ENCODE data around the gene TMTC1. TPM values are rescaled to one million over a fixed set of nuclear protein-coding genes. Genes with fewer than 3 reads are reported as not detected.

TMTC1 gene
- total and polyA plus RNA-seq, 4 donors: 20.5 to 87.6 (median 34.5) TPM

DNA sequence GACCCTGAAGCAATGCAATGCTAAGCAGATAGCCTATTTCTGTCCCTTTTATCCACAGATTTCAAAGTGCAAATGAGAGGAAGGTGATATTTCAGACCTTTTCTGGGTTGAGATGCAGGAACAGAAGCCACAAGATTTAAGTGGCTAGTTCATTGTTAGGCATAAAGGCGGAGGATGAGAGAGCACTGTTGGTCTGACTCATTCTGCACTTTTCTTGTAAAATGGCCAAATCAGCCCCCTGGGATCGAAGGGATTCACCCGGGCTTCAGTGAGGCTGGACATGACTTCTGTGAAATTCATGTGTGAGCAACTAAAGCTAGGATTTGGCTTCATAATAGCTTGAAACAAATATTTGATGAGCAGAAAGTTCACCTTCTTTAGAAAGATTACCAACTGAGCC lies 184.4 kb downstream of the TMTC1 start:
- Histone ChIP-seq H3K27ac (ENCODE audit: low read depth, low read length) (no peak overlapping the region), H3K36me3 (ENCODE audit: control insufficient read depth, insufficient read depth, low read length) (no peaks in the 10 kb centered on the region), H3K4me3 (ENCODE audit: low read depth, low read length) (no peak overlapping the region), H3K27me3 (ENCODE audit: control insufficient read depth, insufficient read depth, low read length) (no peaks in the 10 kb centered on the region), H3K9me3 (ENCODE audit: control insufficient read depth, insufficient read depth, low read length) (no peaks in the 10 kb centered on the region), H3K4me1 (ENCODE audit: control insufficient read depth, insufficient read depth, low read length) (no peaks in the 10 kb centered on the region)
- 62% methylated on average over 2 of the region's 3 CpGs for WGBS (ENCODE audit: insufficient coverage)
- no peak for DNase-seq (ENCODE audit: low read depth in 4 of 6, low spot score in 6 of 6)

GRCh38 chr12:29595071-29595755 lies 188.5 kb downstream of the TMTC1 start:
- Histone ChIP-seq H3K4me1 (ENCODE audit: control insufficient read depth, insufficient read depth, low read length) (no peaks in the 10 kb centered on the region), H3K9me3 (ENCODE audit: control insufficient read depth, insufficient read depth, low read length) (no peaks in the 10 kb centered on the region), H3K27me3 (ENCODE audit: control insufficient read depth, insufficient read depth, low read length) (no peaks in the 10 kb centered on the region), H3K36me3 (ENCODE audit: control insufficient read depth, insufficient read depth, low read length) (no peaks in the 10 kb centered on the region), H3K4me3 (ENCODE audit: low read depth, low read length) (no peak overlapping the region), H3K27ac (ENCODE audit: low read depth, low read length) (no peak overlapping the region)
- WGBS (ENCODE audit: insufficient coverage): no CpG with 5 or more reads among the region's 1 CpG
- no peak for DNase-seq (ENCODE audit: low read depth in 4 of 6, low spot score in 6 of 6)

DNA sequence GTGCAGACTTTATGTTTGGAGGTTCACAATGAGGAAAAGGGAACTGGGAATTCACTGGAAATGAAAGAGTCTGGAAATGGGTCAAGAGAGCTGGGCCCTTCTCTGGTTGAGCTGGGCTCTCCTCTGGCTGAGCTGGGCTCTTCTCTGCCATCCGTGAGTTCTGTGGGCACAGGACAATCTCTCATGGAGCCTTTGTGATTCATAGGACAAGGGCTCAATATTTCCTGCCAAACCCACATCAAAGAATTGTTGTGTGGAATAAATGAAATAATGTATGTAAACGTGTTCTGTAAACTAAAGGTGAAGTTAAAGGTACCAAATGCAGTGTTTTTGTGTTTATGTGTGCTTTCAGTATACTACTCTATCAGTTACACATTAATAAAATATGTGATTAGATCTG lies 190.7 kb downstream of the TMTC1 start:
- Histone ChIP-seq H3K27ac (ENCODE audit: low read depth, low read length) (no peak overlapping the region), H3K4me3 (ENCODE audit: low read depth, low read length) (no peak overlapping the region), H3K4me1 (ENCODE audit: control insufficient read depth, insufficient read depth, low read length) (no peaks in the 10 kb centered on the region), H3K36me3 (ENCODE audit: control insufficient read depth, insufficient read depth, low read length) (no peaks in the 10 kb centered on the region), H3K9me3 (ENCODE audit: control insufficient read depth, insufficient read depth, low read length) (no peaks in the 10 kb centered on the region), H3K27me3 (ENCODE audit: control insufficient read depth, insufficient read depth, low read length) (no peaks in the 10 kb centered on the region)
- WGBS (ENCODE audit: insufficient coverage): 88% methylated on average over 1 of the region's 2 CpGs
- DNase-seq (ENCODE audit: low read depth in 4 of 6, low spot score in 6 of 6): no peak

GRCh38 chr12:29591140-29592020 lies 192.4 kb downstream of the TMTC1 start:
- Histone ChIP-seq H3K36me3 (ENCODE audit: control insufficient read depth, insufficient read depth, low read length) (no peaks in the 10 kb centered on the region), H3K4me3 (ENCODE audit: low read depth, low read length) (no peak overlapping the region), H3K4me1 (ENCODE audit: control insufficient read depth, insufficient read depth, low read length) (no peaks in the 10 kb centered on the region), H3K9me3 (ENCODE audit: control insufficient read depth, insufficient read depth, low read length) (no peaks in the 10 kb centered on the region), H3K27ac (ENCODE audit: low read depth, low read length) (no peak overlapping the region), H3K27me3 (ENCODE audit: control insufficient read depth, insufficient read depth, low read length) (no peaks in the 10 kb centered on the region)
- 56% methylated on average over 4 of the region's 11 CpGs for WGBS (ENCODE audit: insufficient coverage)
- peak in 2 of 6 donors; percentile 24 to 55 for DNase-seq (ENCODE audit: low read depth in 4 of 6, low spot score in 6 of 6)

DNA sequence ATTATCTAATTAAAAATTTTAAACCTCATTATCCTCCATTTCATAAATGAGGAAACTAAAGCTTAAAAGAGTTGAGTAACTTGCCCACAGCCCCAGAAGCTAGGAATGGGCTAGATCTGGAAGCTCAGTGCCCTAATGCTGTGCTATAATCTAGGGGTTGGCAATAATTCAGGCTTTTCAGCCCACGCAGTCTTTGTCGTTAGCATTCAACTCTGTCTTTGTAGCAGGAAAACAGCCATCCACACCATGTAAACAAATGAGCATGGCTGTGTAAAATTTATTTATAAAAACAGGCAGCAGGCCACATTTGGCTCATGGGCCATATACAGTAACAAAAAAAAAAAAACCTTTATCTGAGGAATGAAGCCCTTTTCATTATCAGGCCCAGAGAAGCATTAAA lies 193.9 kb downstream of the TMTC1 start:
- Histone ChIP-seq H3K36me3 (ENCODE audit: control insufficient read depth, insufficient read depth, low read length) (no peaks in the 10 kb centered on the region), H3K9me3 (ENCODE audit: control insufficient read depth, insufficient read depth, low read length) (no peaks in the 10 kb centered on the region), H3K27me3 (ENCODE audit: control insufficient read depth, insufficient read depth, low read length) (no peaks in the 10 kb centered on the region), H3K27ac (ENCODE audit: low read depth, low read length) (no peak overlapping the region), H3K4me3 (ENCODE audit: low read depth, low read length) (no peak overlapping the region), H3K4me1 (ENCODE audit: control insufficient read depth, insufficient read depth, low read length) (no peaks in the 10 kb centered on the region)
- no CpG with 5 or more reads among the region's 2 CpGs for WGBS (ENCODE audit: insufficient coverage)
- no peak for DNase-seq (ENCODE audit: low read depth in 4 of 6, low spot score in 6 of 6)

- Histone ChIP-seq H3K9me3 (ENCODE audit: control insufficient read depth, insufficient read depth, low read length) (no peaks in the 10 kb centered on the region), H3K4me3 (ENCODE audit: low read depth, low read length) (no peak overlapping the region), H3K36me3 (ENCODE audit: control insufficient read depth, insufficient read depth, low read length) (no peaks in the 10 kb centered on the region), H3K27me3 (ENCODE audit: control insufficient read depth, insufficient read depth, low read length) (no peaks in the 10 kb centered on the region), H3K27ac (ENCODE audit: low read depth, low read length) (no peak overlapping the region), H3K4me1 (ENCODE audit: control insufficient read depth, insufficient read depth, low read length) (no peaks in the 10 kb centered on the region)
- no CpG with 5 or more reads among the region's 2 CpGs for WGBS (ENCODE audit: insufficient coverage)
- no peak for DNase-seq (ENCODE audit: low read depth in 4 of 6, low spot score in 6 of 6)
These were observed 194.4 kb downstream of the TMTC1 start for GRCh38 chr12:29589286-29589820.

- Histone ChIP-seq H3K4me3 (ENCODE audit: low read depth, low read length) (no peak overlapping the region), H3K27ac (ENCODE audit: low read depth, low read length) (peak overlapping the region; percentile 40), H3K9me3 (ENCODE audit: control insufficient read depth, insufficient read depth, low read length) (no peaks in the 10 kb centered on the region), H3K36me3 (ENCODE audit: control insufficient read depth, insufficient read depth, low read length) (no peaks in the 10 kb centered on the region), H3K4me1 (ENCODE audit: control insufficient read depth, insufficient read depth, low read length) (peaks cover 3% of the 10 kb centered on the region), H3K27me3 (ENCODE audit: control insufficient read depth, insufficient read depth, low read length) (no peaks in the 10 kb centered on the region)
- DNase-seq (ENCODE audit: low read depth in 4 of 6, low spot score in 6 of 6): peak in 1 of 6 donors; percentile 69
- 68% methylated on average over 4 of the region's 4 CpGs for WGBS (ENCODE audit: insufficient coverage)
These were observed 201.0 kb downstream of the TMTC1 start for GRCh38 chr12:29582677-29583272.

DNA sequence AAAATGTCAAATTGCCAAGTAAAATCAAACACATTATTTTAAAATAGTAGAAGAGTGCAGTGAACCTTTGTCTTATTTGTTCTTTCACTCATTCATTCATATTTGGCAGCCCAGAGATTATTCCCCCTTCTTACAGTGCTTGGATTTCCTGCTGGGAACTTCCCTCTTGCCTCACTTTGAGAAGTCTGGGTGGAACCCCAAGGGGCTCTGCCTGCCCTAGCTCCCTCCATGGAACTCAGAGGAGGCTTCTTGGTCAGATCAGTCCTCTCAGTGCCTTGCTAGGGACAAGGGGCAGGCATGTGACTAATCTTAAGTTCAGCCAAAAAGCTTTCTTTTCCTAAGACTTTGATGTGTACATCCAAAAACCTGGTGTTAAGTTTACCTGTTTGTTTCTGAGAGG lies 201.6 kb downstream of the TMTC1 start:
- no peak overlapping the region for H3K4me3 ChIP-seq (ENCODE audit: low read depth, low read length)
- H3K36me3 ChIP-seq (ENCODE audit: control insufficient read depth, insufficient read depth, low read length): no peaks in the 10 kb centered on the region
- peak overlapping the region; percentile 10 for H3K27ac ChIP-seq (ENCODE audit: low read depth, low read length)
- H3K27me3 ChIP-seq (ENCODE audit: control insufficient read depth, insufficient read depth, low read length): no peaks in the 10 kb centered on the region
- DNase-seq (ENCODE audit: low read depth in 4 of 6, low spot score in 6 of 6): no peak
- H3K4me1 ChIP-seq (ENCODE audit: control insufficient read depth, insufficient read depth, low read length): peaks cover 3% of the 10 kb centered on the region
- no peaks in the 10 kb centered on the region for H3K9me3 ChIP-seq (ENCODE audit: control insufficient read depth, insufficient read depth, low read length)

GRCh38 chr12:29581631-29582030 lies 202.1 kb downstream of the TMTC1 start:
- DNase-seq (ENCODE audit: low read depth in 4 of 6, low spot score in 6 of 6): no peak
- Histone ChIP-seq H3K27me3 (ENCODE audit: control insufficient read depth, insufficient read depth, low read length) (no peaks in the 10 kb centered on the region), H3K4me1 (ENCODE audit: control insufficient read depth, insufficient read depth, low read length) (peaks cover 3% of the 10 kb centered on the region), H3K9me3 (ENCODE audit: control insufficient read depth, insufficient read depth, low read length) (no peaks in the 10 kb centered on the region), H3K27ac (ENCODE audit: low read depth, low read length) (no peak overlapping the region), H3K4me3 (ENCODE audit: low read depth, low read length) (no peak overlapping the region), H3K36me3 (ENCODE audit: control insufficient read depth, insufficient read depth, low read length) (no peaks in the 10 kb centered on the region)
- WGBS (ENCODE audit: insufficient coverage): 40% methylated on average over 1 of the region's 4 CpGs

Data from spinal cord (tissue), 10 donors.